NCI-H2107 treated with DMSO at 0.1 percent for 48 hours (cell line): ENCODE data around the gene HOXB1.
"Not testable (repeated sequence)": the region's sequence is repeated elsewhere in the genome, so short reads cannot be mapped to it uniquely, and the experiment has no call there.

Experiments used
- DNase-seq: peaks from one replicate; lab custom pipeline; 2025; ENCODE audit not compliant: unreplicated experiment; lab: John Stamatoyannopoulos, UW

The HOXB1 gene

DNA sequence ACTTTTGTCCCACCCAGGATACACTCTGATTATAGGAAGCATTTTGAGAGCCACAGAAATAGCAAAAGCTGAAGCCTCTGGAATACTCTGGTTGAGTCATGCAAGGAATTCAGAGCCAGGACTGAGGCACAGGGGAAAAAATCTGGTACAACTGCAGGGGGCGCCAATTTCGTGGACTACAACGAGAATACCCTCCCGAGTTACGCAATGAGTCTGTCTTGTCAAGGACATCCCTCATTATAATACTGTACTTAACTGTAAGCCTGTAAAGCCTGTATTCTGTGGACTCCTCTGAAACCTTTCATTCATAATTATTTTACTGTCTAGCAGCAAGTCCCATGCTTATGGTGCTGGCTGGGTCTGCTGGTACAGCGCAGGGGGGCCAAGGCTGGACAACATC lies 7.8 kb downstream of the HOXB1 start:
- DNase-seq, result no peak

GRCh38 chr17:48522031-48522653 lies 8.7 kb downstream of the HOXB1 start:
- no peak for DNase-seq

DNA sequence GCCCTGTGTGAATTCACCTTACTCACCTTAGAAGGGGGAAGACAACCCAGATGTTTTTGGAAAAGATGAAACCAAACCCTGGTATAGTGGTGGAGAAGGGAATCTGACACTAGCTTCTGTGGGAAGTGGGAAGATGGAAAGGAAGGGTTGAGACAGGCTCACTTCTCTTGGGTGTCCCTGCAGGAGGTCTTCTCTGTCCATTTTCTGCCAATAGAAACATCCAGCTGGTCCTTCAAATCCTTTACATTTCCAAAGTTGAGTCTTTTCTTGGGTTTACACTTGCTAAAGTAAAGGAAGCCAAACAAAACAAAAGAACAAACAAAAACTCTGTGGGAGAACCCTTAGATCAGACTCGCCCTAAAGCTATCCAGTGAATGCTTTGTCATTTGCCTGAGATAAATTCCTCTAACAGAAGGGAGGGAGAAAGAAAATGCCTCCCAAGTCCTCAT lies 10.2 kb downstream of the HOXB1 start:
- no peak for DNase-seq

- DNase-seq, result no peak
Measured at GRCh38 chr17:48519427-48519826, 11.4 kb downstream of the HOXB1 start.

GRCh38 chr17:48517478-48517877 lies 13.3 kb downstream of the HOXB1 start:
- DNase-seq, result no peak

- no peak for DNase-seq
Measured at GRCh38 chr17:48515925-48516900, 14.6 kb downstream of the HOXB1 start.

- no peak for DNase-seq
Measured at GRCh38 chr17:48514477-48514876, 16.3 kb downstream of the HOXB1 start.

DNA sequence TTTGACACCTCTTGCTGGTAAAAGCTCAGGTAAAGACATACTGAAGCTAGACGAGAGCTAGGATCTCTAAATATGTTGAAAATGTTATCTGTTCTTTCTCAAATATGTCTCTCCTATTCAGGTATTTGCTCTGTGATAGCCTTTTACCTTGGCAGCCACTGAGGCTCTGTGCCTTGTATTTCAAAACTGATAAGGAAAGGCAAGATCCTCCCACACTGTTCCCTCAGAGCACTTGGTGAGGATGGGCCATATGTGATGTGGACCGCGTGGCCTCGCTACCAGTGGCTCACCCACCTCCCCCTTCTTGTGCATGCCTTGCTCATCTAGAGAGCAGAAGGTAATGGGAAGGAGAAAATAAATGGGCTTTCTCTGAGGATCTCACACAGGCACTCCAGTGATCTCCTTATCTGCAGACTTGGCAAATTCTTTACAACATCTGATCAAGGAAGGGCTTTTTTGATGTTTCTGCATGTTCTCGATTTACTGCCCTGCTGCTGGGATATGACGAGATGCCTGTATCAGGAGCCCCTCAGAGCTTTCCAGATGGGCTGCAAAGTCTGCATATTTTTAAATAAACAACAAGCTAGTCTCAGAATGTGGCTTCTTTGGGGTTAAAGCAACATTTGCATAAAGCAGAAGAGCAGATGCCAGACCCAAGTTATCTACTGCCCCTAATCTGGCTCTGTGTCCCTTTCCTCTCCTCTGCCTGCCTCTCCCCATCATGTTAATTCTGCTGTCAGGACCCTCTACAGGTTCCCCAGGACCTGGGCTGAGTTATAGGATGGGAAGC lies 16.9 kb downstream of the HOXB1 start:
- no peak for DNase-seq

DNA sequence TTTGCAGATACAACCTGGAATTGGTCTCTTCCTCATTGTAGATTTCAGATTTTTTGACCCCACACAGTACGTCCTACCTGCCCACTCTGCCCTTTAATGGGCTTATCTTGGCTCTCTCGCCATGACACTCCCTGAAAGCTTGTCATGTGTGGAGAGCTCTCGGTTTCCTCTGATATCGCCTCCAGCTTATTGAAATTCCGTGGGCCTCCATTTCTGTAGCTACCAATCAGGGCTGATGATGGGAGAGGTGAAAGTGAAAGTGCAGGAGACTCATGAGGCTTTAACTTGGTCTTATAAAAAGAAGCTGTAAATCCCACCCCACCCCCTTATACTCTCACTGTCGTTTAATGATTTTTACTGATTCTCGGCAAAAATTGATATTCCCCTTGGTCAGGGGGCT lies 17.7 kb downstream of the HOXB1 start:
- DNase-seq, result no peak

DNA sequence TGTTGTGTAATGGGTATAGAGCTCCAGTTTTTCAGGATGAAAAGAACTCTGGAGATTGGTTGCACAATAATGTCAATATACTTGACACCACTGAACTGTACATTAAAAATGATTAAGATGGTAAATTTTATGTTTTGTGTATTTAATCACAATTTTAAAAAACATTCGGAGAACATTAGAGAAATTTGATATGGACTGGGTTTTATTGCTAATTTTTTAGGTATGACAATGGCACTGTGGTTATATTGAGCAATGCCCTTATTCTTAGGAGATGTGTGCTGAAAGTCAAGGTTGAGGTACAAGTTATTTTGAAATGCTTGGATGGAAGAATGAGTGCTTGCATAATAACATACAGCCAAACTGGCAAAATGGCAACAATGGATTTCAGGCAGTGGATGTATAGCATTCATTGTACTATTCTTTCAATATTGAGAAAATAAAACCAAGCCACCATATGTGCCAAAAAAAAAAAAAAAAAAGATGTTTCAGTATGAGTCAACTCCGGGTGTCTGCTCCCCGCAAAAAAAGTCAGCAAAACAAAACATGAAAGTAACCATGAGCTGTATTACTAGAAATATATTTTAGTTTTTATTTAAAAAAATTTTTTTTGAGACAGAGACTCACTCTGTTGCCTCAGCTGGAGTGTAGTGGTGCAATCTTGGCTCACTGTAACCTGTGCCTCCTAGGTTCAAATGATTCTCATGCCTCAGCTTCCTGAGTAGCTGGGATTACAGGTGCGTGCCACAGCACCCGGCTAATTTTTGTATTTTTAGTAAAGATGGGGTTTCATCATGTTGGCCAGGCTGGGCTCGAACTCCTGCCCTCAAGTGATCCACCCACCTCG lies 19.8 kb downstream of the HOXB1 start:
- peak; percentile 96 for DNase-seq

- DNase-seq, result no peak
Measured at GRCh38 chr17:48510381-48510760, 20.4 kb downstream of the HOXB1 start.

- not testable (repeated sequence) for DNase-seq
Measured at GRCh38 chr17:48509708-48510107, 21.1 kb downstream of the HOXB1 start.

DNA sequence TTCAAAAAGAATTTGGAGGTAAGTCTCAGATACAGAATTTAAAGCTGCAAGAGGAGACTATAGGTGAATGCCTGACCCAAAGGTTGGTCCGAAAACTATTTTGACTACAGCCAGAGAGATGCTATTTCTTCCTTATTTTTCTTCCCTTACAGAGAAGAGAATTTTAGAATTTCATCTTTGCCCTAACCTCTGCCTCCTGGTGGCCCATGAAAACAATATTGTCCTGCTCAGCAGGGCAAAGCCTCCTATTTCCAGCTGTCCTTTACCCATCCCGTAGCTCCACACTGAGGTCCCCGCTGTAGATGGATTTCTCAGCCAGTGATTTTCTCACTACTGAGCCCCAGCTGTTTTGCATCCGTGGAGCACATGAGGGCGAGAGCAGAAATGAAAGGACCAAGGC lies 24.6 kb downstream of the HOXB1 start:
- no peak for DNase-seq

GRCh38 chr17:48505788-48506187 lies 25.0 kb downstream of the HOXB1 start:
- peak; percentile 88 for DNase-seq

- DNase-seq, result no peak
Measured at GRCh38 chr17:48504953-48505352, 25.9 kb downstream of the HOXB1 start.

DNA sequence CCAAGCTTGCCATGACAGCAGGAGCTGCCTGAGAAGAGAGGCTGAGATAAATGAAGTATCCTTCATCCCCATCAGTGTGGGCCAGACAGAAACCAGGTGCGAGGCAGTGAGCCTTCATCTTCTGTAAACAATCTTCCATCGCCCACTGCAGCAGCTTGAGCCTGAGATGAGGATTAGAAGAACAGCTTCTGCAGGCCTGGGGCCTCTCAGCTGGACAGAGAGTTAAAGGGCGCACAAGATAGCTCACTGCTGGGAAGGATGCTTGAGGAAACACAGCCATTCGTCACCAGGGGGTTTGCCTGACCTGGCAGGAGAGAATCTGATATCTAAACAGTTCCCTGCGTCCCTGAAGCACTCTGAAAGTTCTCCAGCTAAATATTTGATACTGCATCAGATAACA lies 27.1 kb downstream of the HOXB1 start:
- no peak for DNase-seq

DNA sequence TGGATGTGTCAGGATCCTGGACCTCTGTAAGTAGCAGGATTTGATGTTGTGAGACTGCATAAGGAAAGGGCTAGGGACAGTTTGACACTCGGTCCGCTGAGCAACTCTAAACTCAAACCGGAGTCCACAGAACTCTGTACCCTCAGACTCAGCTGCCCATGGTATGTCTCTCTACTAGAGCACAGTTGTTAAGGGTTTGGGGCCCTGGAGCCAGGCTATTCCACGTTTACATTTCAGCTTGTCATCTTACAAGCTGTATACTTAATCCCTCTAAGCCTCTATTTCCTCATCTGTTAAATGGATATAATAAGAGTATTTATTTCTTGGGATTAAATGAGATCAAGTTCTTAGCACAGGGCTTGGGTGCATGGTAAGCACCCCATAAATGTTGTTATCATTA lies 27.9 kb downstream of the HOXB1 start:
- no peak for DNase-seq

- DNase-seq, result no peak
Measured at GRCh38 chr17:48502312-48502711, 28.5 kb downstream of the HOXB1 start.

GRCh38 chr17:48500435-48501426 lies 30.1 kb downstream of the HOXB1 start:
- DNase-seq, result no peak
